Measurements from ENCODE around the gene ASL. TPM values are rescaled to one million over a fixed set of nuclear protein-coding genes. Genes with fewer than 3 reads are reported as not detected.

Gene ASL
- total and polyA plus RNA-seq, 2 experiments from 2014 or later = 54.5 to 81.0 TPM

DNA sequence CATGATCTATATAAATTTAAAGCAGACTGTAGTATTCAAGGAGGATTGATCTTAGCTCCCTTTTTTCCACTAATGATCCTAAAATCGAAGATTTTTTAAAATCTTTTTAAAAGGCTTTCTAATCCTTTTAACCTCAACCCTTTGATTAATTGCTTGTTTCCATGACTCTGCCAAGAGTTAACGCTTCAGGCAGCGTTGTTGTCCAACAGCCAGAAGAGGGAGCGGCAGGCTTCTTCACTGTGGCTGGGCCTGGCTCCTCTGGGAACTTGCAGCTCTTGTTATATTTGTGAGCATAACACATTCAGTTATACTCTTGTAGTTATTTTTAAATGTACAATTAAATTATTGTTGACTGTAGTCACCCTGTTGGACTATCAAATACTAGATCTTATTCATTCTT lies 65.3 kb downstream of the ASL start:
- peaks cover 30% of the 10 kb centered on the region for H3F3A ChIP-seq (ENCODE audit: insufficient read depth)
- H3K4me3 ChIP-seq = no peak overlapping the region
- in situ Hi-C loops (cut with MboI) = no loop called here
- H3K4me2 ChIP-seq (ENCODE audit: unreplicated experiment) = peak overlapping the region; percentile 17
- no peak overlapping the region for H2AFZ ChIP-seq
- H3K9me2 ChIP-seq (ENCODE audit: insufficient read depth) = no peaks in the 10 kb centered on the region
- TF ChIP-seq EZH2phosphoT487 (IDR thresholded peaks at IDR 0.05; ENCODE audit: insufficient read depth, low read depth) (no peak), EZH2 (IDR thresholded peaks at IDR 0.05; ENCODE audit: insufficient read depth, poor library complexity, severe bottlenecking) (no peak)
- H3K36me3 ChIP-seq (ENCODE audit: low read depth) = peaks cover 19% of the 10 kb centered on the region
- H3K27ac ChIP-seq = peak overlapping the region; percentile 70
- no peaks in the 10 kb centered on the region for H4K20me1 ChIP-seq (ENCODE audit: insufficient read depth)
- DNase-seq = peak; percentile 92
- peaks cover 34% of the 10 kb centered on the region for H3K4me1 ChIP-seq (ENCODE audit: insufficient read depth)
- no peaks in the 10 kb centered on the region for H3K27me3 ChIP-seq (replicated peaks; ENCODE audit: insufficient read depth)
- H3K9ac ChIP-seq = peak overlapping the region; percentile 45
- peaks cover 75% of the 10 kb centered on the region for H3K79me2 ChIP-seq (ENCODE audit: insufficient read depth)
- WGBS, 2 experiments (ENCODE audit: low coverage in 1 of 2, low lambda C conversion rate in 2 of 2, missing lambda C conversion rate in 2 of 2) = 5 to 11% methylated on average over 4 of the region's 4 CpGs
- no peaks in the 10 kb centered on the region for H3K9me3 ChIP-seq (ENCODE audit: low read depth)

DNA sequence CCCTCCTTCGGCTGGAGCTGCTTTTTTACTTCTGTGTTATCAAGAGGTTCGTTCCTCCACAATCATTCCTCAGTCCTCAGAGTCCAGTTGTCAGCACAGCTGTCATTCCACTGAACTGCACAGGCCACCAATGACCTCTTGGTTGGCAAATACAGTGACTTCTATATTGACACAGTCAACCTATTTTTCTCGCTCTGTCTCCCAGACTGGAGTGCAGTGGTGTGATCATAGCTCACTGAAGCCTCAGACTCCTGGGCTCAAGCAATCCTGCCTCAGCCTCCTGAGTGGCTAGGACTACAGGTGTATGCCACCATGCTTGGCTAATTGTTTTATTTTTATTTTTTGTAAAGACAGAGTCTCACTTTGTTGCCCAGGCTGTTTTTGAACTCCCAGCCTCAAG lies 66.7 kb downstream of the ASL start:
- Histone ChIP-seq H3K9me3 (ENCODE audit: low read depth) (no peaks in the 10 kb centered on the region), H3F3A (ENCODE audit: insufficient read depth) (peaks cover 41% of the 10 kb centered on the region), H4K20me1 (ENCODE audit: insufficient read depth) (no peaks in the 10 kb centered on the region), H3K4me1 (ENCODE audit: insufficient read depth) (peaks cover 47% of the 10 kb centered on the region), H3K36me3 (ENCODE audit: low read depth) (peaks cover 10% of the 10 kb centered on the region), H3K79me2 (ENCODE audit: insufficient read depth) (peaks cover 72% of the 10 kb centered on the region), H3K27ac (no peak overlapping the region), H3K9ac (no peak overlapping the region), H3K4me2 (ENCODE audit: unreplicated experiment) (no peak overlapping the region), H2AFZ (no peak overlapping the region), H3K27me3 (replicated peaks; ENCODE audit: insufficient read depth) (no peaks in the 10 kb centered on the region), H3K4me3 (no peak overlapping the region), H3K9me2 (ENCODE audit: insufficient read depth) (no peaks in the 10 kb centered on the region)
- in situ Hi-C loops (cut with MboI) = no loop called here
- TF ChIP-seq EZH2phosphoT487 (IDR thresholded peaks at IDR 0.05; ENCODE audit: insufficient read depth, low read depth) = no peak
- no peak for TF ChIP-seq EZH2 (IDR thresholded peaks at IDR 0.05; ENCODE audit: insufficient read depth, poor library complexity, severe bottlenecking)
- 88 to 93% methylated on average over 3 of the region's 3 CpGs for WGBS, 2 experiments (ENCODE audit: low coverage in 1 of 2, low lambda C conversion rate in 2 of 2, missing lambda C conversion rate in 2 of 2)
- no peak for DNase-seq

DNA sequence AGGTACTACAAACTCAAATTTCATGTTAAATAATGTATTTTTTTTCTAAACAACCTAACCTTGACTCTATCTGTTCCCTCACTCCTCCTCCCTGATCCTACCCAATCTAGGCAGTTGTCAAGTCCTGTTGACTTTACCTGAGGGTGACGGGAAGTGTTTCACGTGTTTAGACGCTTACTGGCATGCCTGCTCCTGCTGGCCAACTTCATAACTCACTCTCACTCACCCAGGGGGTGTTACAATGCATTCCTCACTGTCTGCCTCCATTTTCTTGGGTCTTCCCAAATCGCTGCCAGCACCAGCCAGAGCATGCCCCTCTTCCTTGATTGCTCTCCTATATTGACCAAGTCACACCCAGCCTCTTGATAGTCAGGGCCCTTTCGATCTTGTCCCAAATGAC lies 67.4 kb downstream of the ASL start:
- WGBS, 2 experiments (ENCODE audit: low coverage in 1 of 2, low lambda C conversion rate in 2 of 2, missing lambda C conversion rate in 2 of 2) = 78 to 87% methylated on average over 4 to 5 of the region's 5 CpGs
- Histone ChIP-seq H3K4me2 (ENCODE audit: unreplicated experiment) (no peak overlapping the region), H3K79me2 (ENCODE audit: insufficient read depth) (peaks cover 65% of the 10 kb centered on the region), H2AFZ (no peak overlapping the region), H3K27ac (no peak overlapping the region), H4K20me1 (ENCODE audit: insufficient read depth) (no peaks in the 10 kb centered on the region), H3K9me2 (ENCODE audit: insufficient read depth) (no peaks in the 10 kb centered on the region), H3K4me3 (no peak overlapping the region), H3K9me3 (ENCODE audit: low read depth) (no peaks in the 10 kb centered on the region), H3K4me1 (ENCODE audit: insufficient read depth) (peaks cover 47% of the 10 kb centered on the region), H3F3A (ENCODE audit: insufficient read depth) (peaks cover 45% of the 10 kb centered on the region), H3K27me3 (replicated peaks; ENCODE audit: insufficient read depth) (no peaks in the 10 kb centered on the region), H3K36me3 (ENCODE audit: low read depth) (peaks cover 4% of the 10 kb centered on the region; the same call in 1 of the 2 replicates), H3K9ac (no peak overlapping the region)
- in situ Hi-C loops (cut with MboI) = no loop called here
- DNase-seq = no peak
- TF ChIP-seq EZH2 (IDR thresholded peaks at IDR 0.05; ENCODE audit: insufficient read depth, poor library complexity, severe bottlenecking) = no peak
- TF ChIP-seq EZH2phosphoT487 (IDR thresholded peaks at IDR 0.05; ENCODE audit: insufficient read depth, low read depth) = no peak

Other genes starting within 250 kb of the ASL start
- gene VKORC1L1, start 202.7 kb upstream of the ASL start, total RNA-seq (2014; rRNA removed; shearing (Covaris generic)) = 20.5 and 22.0 TPM in 2 replicates
- 20.0 and 21.7 TPM in 2 replicates for gene VKORC1L1, start 202.7 kb upstream of the ASL start, polyA plus RNA-seq (2016; fragmentation: Nextera tagmentation; extraction: Ambion mirVana)
- 11.6 and 22.9 TPM in 2 replicates for gene GUSB, start 93.6 kb upstream of the ASL start, total RNA-seq (2014; rRNA removed; shearing (Covaris generic))
- 39.7 and 40.3 TPM in 2 replicates for gene GUSB, start 93.6 kb upstream of the ASL start, polyA plus RNA-seq (2016; fragmentation: Nextera tagmentation; extraction: Ambion mirVana)
- 28.6 and 39.5 TPM in 2 replicates for gene CRCP, start 39.0 kb downstream of the ASL start, total RNA-seq (2014; rRNA removed; shearing (Covaris generic))
- gene CRCP, start 39.0 kb downstream of the ASL start, polyA plus RNA-seq (2016; fragmentation: Nextera tagmentation; extraction: Ambion mirVana) = 31.3 and 35.4 TPM in 2 replicates
- gene TPST1, start 129.5 kb downstream of the ASL start, total RNA-seq (2014; rRNA removed; shearing (Covaris generic)) = 46.0 and 54.1 TPM in 2 replicates
- 53.7 and 57.0 TPM in 2 replicates for gene TPST1, start 129.5 kb downstream of the ASL start, polyA plus RNA-seq (2016; fragmentation: Nextera tagmentation; extraction: Ambion mirVana)

All from GM23248 (cell line).